Aorta (tissue), 5 donors: ENCODE data around the gene XRCC6. TPM values are rescaled to one million over a fixed set of nuclear protein-coding genes. Genes with fewer than 3 reads are reported as not detected.
"Not testable (repeated sequence)": the region's sequence is repeated elsewhere in the genome, so short reads cannot be mapped to it uniquely, and the experiment has no call there.

Experiments used
- ATAC-seq: fragments of 200-7000 bp; cut with Tn5 transposase; one replicate; pipeline ENCODE4 v1.9.1; 2022; ENCODE audit warnings: moderate library complexity; ENCODE audit not compliant: low FRiP score
- DNase-seq, 2 donors: peaks; one replicate each; pipeline ENCODE4 v3.0.0-alpha.2; 2020
- H3K27ac ChIP-seq, 2 donors: one replicate each; pipeline ENCODE4 v1.5.1; 2013; ENCODE audit warnings: low read length in 2 of 2, mild to moderate bottlenecking in 2 of 2, moderate library complexity in 2 of 2, control low read depth in 1 of 2, inconsistent platforms in 1 of 2, low read depth in 1 of 2
- H3K27me3 ChIP-seq, 2 donors: one replicate each; pipeline ENCODE4 v1.6.1; 2013; ENCODE audit warnings: control low read depth in 1 of 2, low read length in 1 of 2, mild to moderate bottlenecking in 1 of 2, moderate library complexity in 1 of 2; ENCODE audit not compliant: insufficient read depth in 2 of 2, control insufficient read depth in 1 of 2
- H3K36me3 ChIP-seq, 2 donors: one replicate each; pipeline ENCODE4 v1.6.1; 2013; ENCODE audit warnings: control low read depth in 1 of 2, low read length in 1 of 2, mild to moderate bottlenecking in 1 of 2; ENCODE audit not compliant: insufficient read depth in 2 of 2, control insufficient read depth in 1 of 2
- H3K4me1 ChIP-seq, 2 donors: one replicate each; pipeline ENCODE4 v1.6.1; 2013; ENCODE audit warnings: low read length in 2 of 2, control low read depth in 1 of 2, mild to moderate bottlenecking in 1 of 2, moderate library complexity in 1 of 2; ENCODE audit not compliant: insufficient read depth in 2 of 2, control insufficient read depth in 1 of 2
- H3K4me3 ChIP-seq, 2 donors: one replicate each; pipeline ENCODE4 v1.5.1; 2013; ENCODE audit warnings: low read length in 2 of 2, control low read depth in 1 of 2, mild to moderate bottlenecking in 1 of 2
- H3K9me3 ChIP-seq: one replicate; pipeline ENCODE4 v1.6.1; 2013; ENCODE audit warnings: mild to moderate bottlenecking, low read length; ENCODE audit not compliant: control insufficient read depth
- WGBS, 2 donors: extraction: QIAGEN DNeasy Blood & Tissue Kit; methylation state at CpG; one replicate each; pipeline ENCODE4 v1.1.7; 2013; 5-methylcytosine and 5-hydroxymethylcytosine counted together
- intact Hi-C, 2 donors: fragments of 100-400 bp; cut with DNase I; formaldehyde crosslinking; loops; one replicate each; pipeline versions ENCODE4 v1.14.2 to v1.15.0; 2022
- polyA plus RNA-seq, 2 donors: library from polyadenylated mRNA; stranded (reverse); fragments of 200-250 nt; gene quantifications; one replicate each; pipeline ENCODE4 v1.2.3, GENCODE V29; 2013
- total RNA-seq, 2 donors: library from RNA; stranded (reverse); fragmentation: NEBNext Ultra II Directional; extraction: Animal tissue kit (Norgen Biotek cat#: 25700); gene quantifications; one replicate each; pipeline ENCODE4 v1.2.1, GENCODE V29; 2021
- donor health status: healthy with polysubstance abuse.
- donor health status: Bipolar disorder and iron deficiency.
- donor health status: DM: no; HTN: no; CAD: no.
- donor health status: DM: no; HTN: no; CAD: no.
- donor health status: DM: yes; HTN: yes; CAD: no.

Gene XRCC6
- total and polyA plus RNA-seq, 4 donors, result 93.7 to 132 (median 128) TPM

DNA sequence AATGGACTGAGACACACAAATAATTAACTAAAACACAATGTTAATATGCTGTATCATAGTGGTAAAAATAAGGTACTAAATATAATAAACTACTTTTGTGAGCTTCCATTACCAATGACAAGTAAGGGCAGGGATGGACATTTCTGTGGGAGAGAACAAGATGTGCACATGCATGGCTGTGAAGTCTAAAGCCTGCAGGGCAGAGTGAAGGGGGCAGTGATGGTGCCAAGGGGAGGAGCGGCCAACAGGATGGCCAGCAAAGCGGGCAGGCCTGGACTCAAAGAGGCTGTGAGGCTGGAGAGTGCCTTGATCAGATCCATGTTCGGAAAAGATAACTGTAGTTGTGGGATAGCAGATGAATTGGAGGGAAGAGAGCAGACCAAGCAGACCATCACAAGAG lies 12.7 kb upstream of the XRCC6 start:
- intact Hi-C loops, result no loop called here
- H3K9me3 ChIP-seq, result no peaks in the 10 kb centered on the region
- H3K36me3 ChIP-seq, result peaks cover 0 to 11% of the 10 kb centered on the region in 2 donors
- 93 to 96% methylated on average over 3 of the region's 3 CpGs for WGBS, 2 donors
- H3K4me1 ChIP-seq, result no peaks in the 10 kb centered on the region
- H3K27me3 ChIP-seq, result no peaks in the 10 kb centered on the region
- ATAC-seq (no peak), DNase-seq (no peak)
- no peak overlapping the region for H3K4me3 ChIP-seq
- H3K27ac ChIP-seq, result no peak overlapping the region

DNA sequence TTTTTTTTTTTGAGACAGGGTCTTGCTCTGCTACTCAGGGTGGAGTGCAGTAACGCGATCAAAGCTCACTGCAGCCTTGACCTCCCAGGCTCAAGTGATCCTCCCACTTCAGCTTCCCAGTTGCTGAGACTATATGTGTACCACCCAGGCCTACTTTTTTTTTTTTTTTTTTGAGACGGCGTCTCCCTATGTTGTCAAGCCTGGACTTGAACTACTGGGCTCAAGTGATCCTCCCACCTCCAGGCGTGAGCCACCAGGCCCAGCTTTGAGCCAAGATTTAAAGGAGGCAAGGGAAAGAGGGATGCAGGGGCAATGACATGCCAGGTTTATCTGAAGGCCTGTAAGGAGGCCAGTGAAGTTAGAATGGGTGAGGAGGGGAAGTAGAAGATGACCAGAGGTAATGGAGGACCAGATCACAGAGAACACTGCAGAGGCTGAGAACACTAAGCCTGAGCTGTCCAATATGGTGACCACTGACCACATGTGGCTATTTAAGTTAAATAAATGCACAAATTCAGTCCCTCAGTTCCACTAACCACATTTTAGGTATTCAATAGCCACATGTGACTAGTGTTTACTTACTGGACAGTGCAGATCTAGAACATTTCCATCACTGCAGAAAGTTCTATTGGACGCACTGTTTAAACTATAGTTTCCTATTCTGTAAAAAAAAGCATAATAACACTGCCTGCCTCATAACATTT lies 8.3 kb upstream of the XRCC6 start:
- Histone ChIP-seq H3K36me3 (peaks cover 0 to 2% of the 10 kb centered on the region in 2 donors), H3K27ac (no peak overlapping the region), H3K4me3 (no peak overlapping the region), H3K27me3 (no peaks in the 10 kb centered on the region), H3K4me1 (no peaks in the 10 kb centered on the region), H3K9me3 (no peaks in the 10 kb centered on the region)
- DNase-seq (peak in 1 of 2 donors; percentile 15), ATAC-seq (no peak)
- WGBS, 2 donors, result 87 to 95% methylated on average over 6 of the region's 6 CpGs
- intact Hi-C loops, result no loop called here

DNA sequence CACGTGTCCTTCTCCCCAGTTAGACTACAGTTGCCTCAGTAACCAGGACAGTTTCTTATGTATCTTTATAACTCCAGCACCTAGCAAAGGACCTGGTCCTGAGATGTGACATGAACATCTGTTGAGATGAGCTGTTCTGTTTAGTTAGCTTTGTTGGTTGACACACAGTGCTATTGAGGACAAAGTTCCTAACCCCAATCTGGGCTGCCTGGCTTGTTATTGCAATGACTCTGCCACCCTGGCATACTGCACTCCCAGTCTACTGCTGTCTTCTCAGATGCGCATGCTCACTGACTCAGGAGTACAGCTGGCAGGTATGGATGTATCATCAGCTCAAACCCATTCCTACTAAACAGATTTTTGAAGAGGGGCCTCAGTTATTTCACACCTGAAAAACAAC lies 7.6 kb upstream of the XRCC6 start:
- intact Hi-C loops, result no loop called here
- Histone ChIP-seq H3K9me3 (no peaks in the 10 kb centered on the region), H3K4me3 (no peak overlapping the region), H3K27ac (no peak overlapping the region), H3K36me3 (peaks cover 0 to 2% of the 10 kb centered on the region in 2 donors), H3K4me1 (no peaks in the 10 kb centered on the region), H3K27me3 (no peaks in the 10 kb centered on the region)
- DNase-seq, result no peak
- no peak for ATAC-seq
- WGBS, 2 donors, result 92 to 94% methylated on average over 2 of the region's 2 CpGs

DNA sequence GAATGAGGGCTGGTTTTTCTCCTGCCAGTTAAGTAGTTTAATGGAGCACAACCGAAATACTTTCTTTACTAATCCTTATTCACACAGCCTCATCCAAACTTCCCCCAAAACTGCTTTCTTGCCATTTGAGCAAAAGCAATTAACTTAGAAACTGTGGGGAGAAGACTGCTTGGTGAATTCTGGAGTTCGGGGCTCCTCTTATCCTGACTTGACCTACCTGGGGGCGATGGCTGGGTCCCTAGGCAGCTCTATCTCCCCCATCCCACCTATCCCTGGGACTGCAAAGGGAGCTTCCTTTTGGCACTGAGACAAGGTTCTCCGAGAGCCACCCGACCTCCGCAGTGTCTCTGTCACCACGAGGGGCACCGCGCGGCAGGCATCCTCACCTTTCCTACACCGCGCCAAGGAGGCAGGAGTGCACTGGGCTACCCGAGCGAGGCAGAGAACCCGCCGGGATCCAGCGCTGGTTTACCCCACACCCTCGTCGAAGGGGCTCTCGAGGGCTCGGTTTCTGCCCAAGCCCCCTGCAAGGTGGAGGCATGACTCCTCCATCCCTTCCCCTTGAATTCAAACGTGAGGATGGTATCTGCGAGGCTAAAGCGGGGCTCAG lies 1.0 kb upstream of the XRCC6 start:
- H3K9me3 ChIP-seq, result no peaks in the 10 kb centered on the region
- H3K4me1 ChIP-seq, result peaks cover 0 to 1% of the 10 kb centered on the region in 2 donors
- ATAC-seq, result peak; percentile 6
- no peaks in the 10 kb centered on the region for H3K36me3 ChIP-seq
- peak overlapping the region; percentile 29 to 68 for H3K4me3 ChIP-seq
- H3K27ac ChIP-seq, result no peak overlapping the region
- DNase-seq, result peak; percentile 60 to 82
- intact Hi-C loops, result no loop called here
- 4% methylated on average over 24 of the region's 24 CpGs for WGBS, 2 donors
- no peaks in the 10 kb centered on the region for H3K27me3 ChIP-seq

DNA sequence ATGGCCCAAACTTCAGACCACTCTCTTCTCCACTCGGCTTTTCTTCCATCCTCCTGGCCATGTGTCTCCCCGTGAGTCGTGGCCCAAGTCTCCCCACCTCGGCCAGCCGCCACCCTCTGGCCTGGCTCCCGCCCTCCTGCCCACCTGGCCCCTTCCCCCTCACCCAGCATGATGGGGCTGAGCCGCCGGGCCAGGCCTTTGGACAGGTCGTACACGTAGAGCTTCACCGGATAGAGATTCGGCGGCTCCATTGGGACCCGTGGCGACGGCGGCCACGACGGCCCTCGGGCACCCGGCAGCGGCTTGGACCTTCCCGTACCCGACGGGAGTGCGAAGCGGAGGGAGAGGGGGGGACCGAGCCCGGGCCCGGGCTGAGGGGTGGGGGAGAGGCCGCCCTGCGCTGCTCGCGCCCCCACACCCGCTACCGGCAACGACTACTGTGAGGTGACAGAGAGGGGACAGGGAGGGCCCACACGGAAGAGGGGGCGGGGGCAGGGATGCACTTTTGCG lies 451 bp upstream of the XRCC6 start, which contains the start of gene DESI1:
DESI1 (minus strand) TSS at position 455 of the 510 bp plus-strand sequence; CDS start at position 251, 204 bp downstream.
- ATAC-seq (no peak), DNase-seq (no peak)
- Histone ChIP-seq H3K4me3 (peak within 1 kb of the TSS; percentile 68 to 78), H3K36me3 (no peaks in the 10 kb centered on the region), H3K4me1 (peaks cover 0 to 1% of the 10 kb centered on the region in 2 donors), H3K9me3 (no peaks in the 10 kb centered on the region), H3K27me3 (no peaks in the 10 kb centered on the region), H3K27ac (peak within 1 kb of the TSS; percentile 15 to 90)
- intact Hi-C loops, result no loop called here
- 0 to 1% methylated on average over 20 to 40 of the region's 40 CpGs for WGBS, 2 donors

DNA sequence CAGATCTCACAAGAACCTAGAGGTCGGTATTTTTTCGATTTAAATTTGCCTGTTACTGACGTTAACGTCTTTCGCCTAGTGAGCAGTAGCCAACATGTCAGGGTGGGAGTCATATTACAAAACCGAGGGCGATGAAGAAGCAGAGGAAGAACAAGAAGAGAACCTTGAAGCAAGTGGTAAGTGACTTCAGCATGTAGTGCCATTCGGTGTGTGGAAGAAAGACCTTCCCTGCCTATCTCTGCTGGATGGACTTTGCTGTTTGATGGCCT lies 750 bp downstream of the XRCC6 start:
- Histone ChIP-seq H3K27ac (peak overlapping the region; percentile 15 to 90), H3K36me3 (no peaks in the 10 kb centered on the region), H3K27me3 (no peaks in the 10 kb centered on the region), H3K9me3 (no peaks in the 10 kb centered on the region), H3K4me3 (peak overlapping the region; percentile 51 to 78), H3K4me1 (peaks cover 0 to 1% of the 10 kb centered on the region in 2 donors)
- DNase-seq (no peak), ATAC-seq (no peak)
- intact Hi-C loops, result no loop called here
- 5% methylated on average over 8 of the region's 8 CpGs for WGBS, 2 donors

DNA sequence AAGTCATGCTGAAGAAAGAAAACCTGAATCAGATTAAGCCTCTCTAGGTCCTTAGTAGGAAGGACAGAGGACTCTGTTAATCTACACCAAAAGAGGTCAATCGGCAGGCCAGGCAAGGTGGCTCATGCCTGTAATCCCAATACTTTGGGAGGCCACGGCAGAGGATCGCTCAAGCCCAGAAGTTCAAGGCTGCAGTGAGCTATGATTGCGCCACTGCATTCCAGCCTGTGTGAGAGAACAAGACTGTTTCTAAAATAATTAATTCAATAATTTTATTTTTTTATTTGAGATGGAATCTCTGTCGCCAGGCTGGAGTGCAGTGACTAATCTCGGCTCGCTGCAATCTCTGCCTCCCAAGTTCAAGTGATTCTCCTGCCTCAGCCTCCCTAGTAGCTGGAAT lies 4.5 kb downstream of the XRCC6 start:
- H3K4me3 ChIP-seq, result no peak overlapping the region
- H3K27me3 ChIP-seq, result no peaks in the 10 kb centered on the region
- DNase-seq, result no peak
- 96 to 97% methylated on average over 7 of the region's 7 CpGs for WGBS, 2 donors
- intact Hi-C loops, result no loop called here
- H3K36me3 ChIP-seq, result peaks cover 0 to 5% of the 10 kb centered on the region in 2 donors
- peaks cover 0 to 1% of the 10 kb centered on the region in 2 donors for H3K4me1 ChIP-seq
- no peaks in the 10 kb centered on the region for H3K9me3 ChIP-seq
- H3K27ac ChIP-seq, result no peak overlapping the region
- no peak for ATAC-seq

DNA sequence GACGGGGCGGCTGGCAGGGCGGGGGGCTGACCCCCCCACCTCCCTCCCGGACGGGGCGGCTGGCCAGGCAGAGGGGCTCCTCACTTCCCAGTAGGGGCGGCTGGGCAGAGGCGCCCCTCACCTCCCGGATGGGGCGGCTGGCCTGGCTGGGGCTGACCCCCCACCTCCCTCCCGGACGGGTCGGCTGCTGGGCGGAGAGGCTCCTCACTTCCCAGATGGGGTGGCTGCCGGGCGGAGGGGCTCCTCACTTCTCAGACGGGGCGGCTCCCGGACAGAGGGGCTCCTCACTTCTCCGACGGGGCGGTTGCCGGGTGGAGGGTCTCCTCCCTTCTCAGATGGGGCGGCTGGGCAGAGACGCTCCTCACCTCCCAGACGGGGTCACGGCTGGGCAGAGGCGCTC lies 10.0 kb downstream of the XRCC6 start:
- H3K9me3 ChIP-seq, ATAC-seq, intact Hi-C loops, H3K27me3 ChIP-seq, H3K27ac ChIP-seq, H3K36me3 ChIP-seq, DNase-seq, H3K4me3 ChIP-seq, H3K4me1 ChIP-seq: not testable (repeated sequence)
- 93 to 96% methylated on average over 21 to 26 of the region's 28 CpGs for WGBS, 2 donors

DNA sequence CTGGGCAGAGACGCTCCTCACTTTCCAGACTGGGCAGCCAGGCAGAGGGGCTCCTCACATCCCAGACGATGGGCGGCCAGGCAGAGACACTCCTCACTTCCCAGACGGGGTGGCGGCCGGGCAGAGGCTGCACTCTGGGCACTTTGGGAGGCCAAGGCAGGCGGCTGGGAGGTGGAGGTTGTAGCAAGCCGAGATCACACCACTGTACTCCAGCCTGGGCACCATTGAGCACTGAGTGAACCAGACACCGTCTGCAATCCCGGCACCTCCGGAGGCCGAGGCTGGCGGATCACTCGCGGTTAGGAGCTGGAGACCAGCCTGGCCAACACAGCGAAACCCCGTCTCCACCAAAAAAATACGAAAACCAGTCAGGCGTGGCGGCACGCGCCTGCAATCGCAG lies 10.5 kb downstream of the XRCC6 start:
- H3K4me3 ChIP-seq, intact Hi-C loops, H3K27ac ChIP-seq, H3K36me3 ChIP-seq, DNase-seq, H3K4me1 ChIP-seq, H3K9me3 ChIP-seq, ATAC-seq, H3K27me3 ChIP-seq: not testable (repeated sequence)
- 91 to 96% methylated on average over 10 to 15 of the region's 23 CpGs for WGBS, 2 donors
